GM10248 (cell line): Measurements from ENCODE around the gene TMSB10.

ENCODE experiments used
- CTCF ChIA-PET: fragments of 300-600 bp; sonication (Branson Sonifier 250); formaldehyde crosslinking; extraction: SDS; loops from one replicate; lab custom pipeline; 2021; ENCODE audit warnings: antibody characterized with exemption; lab: Yijun Ruan, JAX
- POLR2A ChIA-PET: fragments of 350-650 bp; sonication (Branson Sonifier 250); formaldehyde crosslinking; extraction: SDS; loops from one replicate; lab custom pipeline; 2020; ENCODE audit warnings: antibody characterized with exemption; lab: Yijun Ruan, JAX
- DNase-seq: peaks from one replicate; pipeline ENCODE4 v3.0.0; 2012; ENCODE audit errors: extremely low spot score
- TF ChIP-seq, protein P1 (sequence below): IDR thresholded peaks from 2 replicates; pipeline ENCODE4 v1.5.1; 2012; ENCODE audit warnings: mild to moderate bottlenecking, low read depth; ENCODE audit errors: extremely low read depth, missing control alignments, control extremely low read depth

TMSB10 gene

GRCh38 chr2:84906108-84906899, 848 bp downstream of the TMSB10 start:
- CTCF ChIA-PET, result interaction anchor here (0.8 to 11.7 kb wide), 7 partner anchors 8 to 448 kb away, joined by 3 to 112 read pairs (median 4); no protein-coding TSS in a partner anchor
- peak; percentile 65 for DNase-seq
- TF ChIP-seq, protein P1, sequence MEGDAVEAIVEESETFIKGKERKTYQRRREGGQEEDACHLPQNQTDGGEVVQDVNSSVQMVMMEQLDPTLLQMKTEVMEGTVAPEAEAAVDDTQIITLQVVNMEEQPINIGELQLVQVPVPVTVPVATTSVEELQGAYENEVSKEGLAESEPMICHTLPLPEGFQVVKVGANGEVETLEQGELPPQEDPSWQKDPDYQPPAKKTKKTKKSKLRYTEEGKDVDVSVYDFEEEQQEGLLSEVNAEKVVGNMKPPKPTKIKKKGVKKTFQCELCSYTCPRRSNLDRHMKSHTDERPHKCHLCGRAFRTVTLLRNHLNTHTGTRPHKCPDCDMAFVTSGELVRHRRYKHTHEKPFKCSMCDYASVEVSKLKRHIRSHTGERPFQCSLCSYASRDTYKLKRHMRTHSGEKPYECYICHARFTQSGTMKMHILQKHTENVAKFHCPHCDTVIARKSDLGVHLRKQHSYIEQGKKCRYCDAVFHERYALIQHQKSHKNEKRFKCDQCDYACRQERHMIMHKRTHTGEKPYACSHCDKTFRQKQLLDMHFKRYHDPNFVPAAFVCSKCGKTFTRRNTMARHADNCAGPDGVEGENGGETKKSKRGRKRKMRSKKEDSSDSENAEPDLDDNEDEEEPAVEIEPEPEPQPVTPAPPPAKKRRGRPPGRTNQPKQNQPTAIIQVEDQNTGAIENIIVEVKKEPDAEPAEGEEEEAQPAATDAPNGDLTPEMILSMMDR, result no peak
- POLR2A ChIA-PET, result interaction anchor here (0.5 to 3.6 kb wide), 13 partner anchors 10 to 876 kb away, joined by 3 to 23 read pairs (median 6); no protein-coding TSS in a partner anchor

DNA sequence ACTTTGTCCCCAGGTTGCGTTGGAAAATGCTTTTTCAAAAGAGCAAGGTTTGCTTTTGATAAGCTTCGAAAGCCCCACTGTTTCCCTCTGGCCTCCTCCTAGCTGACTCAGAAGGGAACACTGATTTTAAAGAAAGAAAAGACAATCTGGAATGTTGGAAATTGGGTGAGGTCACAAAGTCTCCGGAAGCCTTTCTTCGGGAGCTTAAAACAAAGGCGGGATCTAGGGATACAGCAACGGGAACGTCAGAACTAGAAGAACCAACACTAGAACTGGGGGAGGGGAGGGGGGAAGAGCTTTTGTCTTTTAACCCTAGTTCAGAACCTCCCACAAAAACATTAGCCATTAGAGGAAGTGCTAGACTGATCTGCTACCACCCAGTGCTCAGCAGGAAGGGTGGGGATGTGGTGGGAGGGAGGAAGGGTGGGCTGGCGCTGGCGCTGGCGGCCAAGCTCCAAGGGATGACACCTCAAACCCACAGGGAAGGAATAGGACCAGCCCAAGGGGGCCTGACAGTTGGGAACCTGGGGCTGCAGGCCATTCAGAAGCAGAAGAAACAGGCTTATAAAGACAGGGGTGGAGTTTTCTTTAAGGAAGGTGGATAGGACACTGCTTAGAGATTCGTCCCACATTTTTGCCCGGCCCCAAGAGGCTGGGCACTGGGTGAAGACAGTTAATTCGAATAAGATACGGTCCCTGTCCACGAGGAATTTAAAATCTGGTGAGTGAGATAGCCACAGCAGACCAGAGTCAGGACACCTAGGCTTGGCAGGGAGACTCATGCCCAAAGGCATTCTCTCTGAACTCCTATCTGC, 1.7 kb downstream of the TMSB10 start:
- TF ChIP-seq, protein P1, result no peak
- ChIA-PET POLR2A (interaction anchor here (0.6 to 3.6 kb wide), 10 partner anchors 9 to 877 kb away, joined by 3 to 23 read pairs (median 8); no protein-coding TSS in a partner anchor), CTCF (interaction anchor here (0.8 to 11.7 kb wide), 8 partner anchors 9 to 449 kb away, joined by 3 to 112 read pairs (median 4); no protein-coding TSS in a partner anchor)
- peak; percentile 76 for DNase-seq

DNA sequence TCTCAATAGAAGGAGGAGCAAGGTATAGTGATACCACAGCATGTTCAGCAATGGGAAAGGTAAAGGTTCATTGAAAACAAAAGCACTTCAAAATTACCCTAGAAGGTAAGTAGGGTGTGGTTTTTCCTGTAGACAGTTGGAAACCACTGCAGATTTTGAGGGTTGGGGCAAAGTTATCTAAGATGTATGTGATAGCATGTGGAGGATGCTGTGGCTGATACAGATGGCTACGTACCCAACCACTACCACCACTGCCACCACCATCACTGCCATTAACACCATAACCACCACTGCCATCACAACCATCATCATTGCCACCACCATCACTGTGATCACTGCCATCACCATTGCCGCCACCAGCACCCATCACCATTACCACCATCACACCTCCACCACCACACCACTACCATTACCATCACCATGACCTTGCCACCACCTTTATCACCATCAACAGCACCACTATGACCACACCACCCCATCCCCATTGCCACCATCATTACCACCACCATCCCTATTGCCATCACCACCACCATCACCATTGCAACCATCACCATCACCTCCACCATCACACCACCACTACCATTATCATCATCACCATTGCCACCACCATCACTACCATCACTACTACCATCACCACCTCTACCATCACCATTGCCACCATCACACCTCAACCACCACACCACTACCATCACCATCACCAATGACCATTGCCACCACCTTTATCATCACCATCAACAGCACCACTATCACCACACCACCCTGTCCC, 3.7 kb downstream of the TMSB10 start:
- no peak for DNase-seq
- TF ChIP-seq, protein P1, result no peak
- CTCF ChIA-PET, result interaction anchor here (1.0 to 11.7 kb wide), 2 partner anchors 11 to 17 kb away, joined by 4 to 112 read pairs; no protein-coding TSS in a partner anchor
- POLR2A ChIA-PET, result interaction anchor here (1.2 to 3.6 kb wide), 2 partner anchors 10 to 17 kb away, joined by 5 to 20 read pairs; no protein-coding TSS in a partner anchor

GRCh38 chr2:84911135-84911678, 5.8 kb downstream of the TMSB10 start:
- no peak for DNase-seq
- CTCF ChIA-PET, result interaction anchor here (5.3 kb wide), 1 partner anchor 14 kb away, joined by 41 read pairs; no protein-coding TSS in a partner anchor
- TF ChIP-seq, protein P1, result no peak
- POLR2A ChIA-PET, result no interaction called here

- ChIA-PET POLR2A (no interaction called here), CTCF (interaction anchor here (5.3 kb wide), 1 partner anchor 13 kb away, joined by 41 read pairs; no protein-coding TSS in a partner anchor)
- TF ChIP-seq, protein P1, result no peak
- DNase-seq, result no peak
These were observed 7.5 kb downstream of the TMSB10 start for GRCh38 chr2:84912984-84913383.
